Ovary (tissue), 3 donors: Measurements from ENCODE around the gene PTCRA.

Experiments used
- CTCF ChIP-seq, 3 donors: fragments of 450-650 bp in 2 of 3; fragments of 200-600 bp in 1 of 3; IDR thresholded peaks; one replicate each; pipeline versions ENCODE4 v1.5.1 to v1.8.0; 2016 to 2022; ENCODE audit warnings: antibody characterized with exemption in 3 of 3, mild to moderate bottlenecking in 1 of 3
- EP300 ChIP-seq: sonication (generic); formaldehyde crosslinking; IDR thresholded peaks from one replicate; pipeline ENCODE4 v1.6.1; 2017; ENCODE audit warnings: antibody characterized with exemption
- POLR2A ChIP-seq: fragments of 450-650 bp; IDR thresholded peaks from one replicate; pipeline ENCODE4 v1.6.1; 2017; ENCODE audit warnings: antibody characterized with exemption, mild to moderate bottlenecking, moderate library complexity
- donor health status: DM: no; HTN: no; CAD: no.

GRCh38 chr6:42925248-42925857 is 9.5 kb downstream of the PTCRA start:
- TF ChIP-seq CTCF (IDR thresholded peaks at IDR 0.05) (no peak), POLR2A (no peak), EP300 (no peak)
